Measurements from ENCODE around the gene RHBDL1. TPM values are rescaled to one million over a fixed set of nuclear protein-coding genes. Genes with fewer than 3 reads are reported as not detected.

The RHBDL1 gene
- total RNA-seq = 2.1 TPM
- long read RNA-seq, partial matches to known transcripts = 1 of 4 reads
- long read RNA-seq, other reads (novel, unspliced or antisense) = 1 of 4 reads

DNA sequence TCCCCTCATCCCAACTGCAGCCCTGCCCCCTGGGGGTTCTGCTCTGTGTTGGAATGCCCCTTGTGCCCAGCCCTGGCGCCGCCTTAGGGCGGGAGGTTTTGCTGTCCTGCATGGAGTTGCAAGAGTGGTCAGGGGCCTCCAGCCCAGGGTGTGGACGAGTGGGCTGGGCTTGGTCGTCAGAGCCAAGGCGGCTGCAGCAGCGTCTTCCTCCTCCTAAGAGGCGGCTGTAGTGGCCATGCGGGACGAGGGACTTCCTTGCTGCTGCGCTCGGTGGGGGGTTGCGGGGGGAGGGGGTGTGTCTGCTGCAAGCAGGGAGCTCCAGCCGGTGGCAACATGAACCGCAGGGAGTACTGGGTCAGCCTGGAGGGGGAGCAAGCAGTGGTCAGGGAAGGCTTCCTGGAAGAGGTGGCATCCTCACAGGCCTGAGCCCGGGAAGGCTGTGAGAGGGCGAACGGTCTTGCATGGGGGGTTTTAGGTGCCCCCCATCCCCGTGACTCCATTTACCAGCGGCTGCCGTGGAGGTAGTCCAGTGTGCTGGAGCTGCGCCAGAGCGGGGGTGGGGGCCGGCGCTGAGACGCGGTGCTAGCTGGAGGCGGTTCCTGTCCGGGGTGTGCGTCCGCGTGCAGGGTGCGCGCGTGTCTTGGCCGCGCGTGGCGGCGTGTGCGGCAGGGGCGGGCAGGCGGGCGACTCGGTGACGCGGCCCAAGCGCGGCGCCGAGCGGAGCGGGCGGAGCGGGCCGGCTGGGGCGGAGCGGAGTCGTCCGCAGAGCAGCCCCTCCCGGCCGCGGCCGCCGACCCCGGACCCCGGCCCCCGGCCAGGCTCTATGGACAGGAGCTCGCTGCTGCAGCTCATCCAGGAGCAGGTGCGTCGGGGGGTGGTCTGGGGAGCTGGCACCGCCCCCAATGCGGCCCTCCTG, at the start of gene RHBDL1:
RHBDL1 (plus strand) TSS at position 704 of the 916 bp plus-strand sequence; CDS start at position 824, 120 bp downstream.
- no peak for DNase-seq (ENCODE audit: missing footprints)
- intact Hi-C loops (cut with DNase I) = no loop called here
- ATAC-seq = no peak

DNA sequence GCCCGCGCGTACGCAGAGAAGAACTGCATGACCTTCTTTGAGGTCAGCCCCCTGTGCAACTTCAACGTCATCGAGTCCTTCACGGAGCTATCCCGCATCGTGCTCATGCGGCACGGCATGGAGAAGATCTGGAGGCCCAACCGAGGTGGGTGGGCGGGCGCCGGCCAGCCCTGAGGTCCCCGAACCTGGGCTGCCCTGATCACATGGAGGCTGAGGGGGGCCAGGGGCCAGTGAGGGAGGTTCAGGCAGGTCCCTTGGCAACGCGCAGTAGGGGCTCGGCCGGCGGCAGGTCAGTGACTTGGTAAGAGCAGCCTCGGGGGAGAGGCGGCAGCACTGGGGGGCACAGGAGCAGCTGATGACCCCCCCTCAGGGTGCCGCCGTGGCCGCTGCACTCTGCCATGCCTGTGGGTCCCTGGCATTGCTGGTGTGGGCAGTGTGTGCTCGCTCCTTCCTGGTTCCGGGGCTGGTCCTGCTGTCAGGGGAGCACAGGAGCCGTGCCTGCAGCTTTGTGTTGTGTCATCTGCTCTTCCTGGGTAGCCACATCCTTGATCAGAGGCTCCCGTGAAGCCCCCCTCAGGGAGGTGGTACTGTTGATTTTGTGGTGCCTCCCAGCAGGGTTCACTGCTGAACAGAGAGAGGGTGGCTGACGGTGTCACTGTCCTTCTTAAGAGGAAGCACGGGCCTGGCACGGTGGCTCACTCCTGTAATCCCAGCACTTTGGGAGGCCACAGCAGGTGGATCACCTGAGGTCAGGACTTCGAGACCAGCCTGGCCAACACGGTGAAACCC, 49.3 kb upstream of the RHBDL1 start:
- DNase-seq (ENCODE audit: missing footprints) = peak; percentile 68
- ATAC-seq = no peak
- intact Hi-C loops (cut with DNase I) = no loop called here

DNA sequence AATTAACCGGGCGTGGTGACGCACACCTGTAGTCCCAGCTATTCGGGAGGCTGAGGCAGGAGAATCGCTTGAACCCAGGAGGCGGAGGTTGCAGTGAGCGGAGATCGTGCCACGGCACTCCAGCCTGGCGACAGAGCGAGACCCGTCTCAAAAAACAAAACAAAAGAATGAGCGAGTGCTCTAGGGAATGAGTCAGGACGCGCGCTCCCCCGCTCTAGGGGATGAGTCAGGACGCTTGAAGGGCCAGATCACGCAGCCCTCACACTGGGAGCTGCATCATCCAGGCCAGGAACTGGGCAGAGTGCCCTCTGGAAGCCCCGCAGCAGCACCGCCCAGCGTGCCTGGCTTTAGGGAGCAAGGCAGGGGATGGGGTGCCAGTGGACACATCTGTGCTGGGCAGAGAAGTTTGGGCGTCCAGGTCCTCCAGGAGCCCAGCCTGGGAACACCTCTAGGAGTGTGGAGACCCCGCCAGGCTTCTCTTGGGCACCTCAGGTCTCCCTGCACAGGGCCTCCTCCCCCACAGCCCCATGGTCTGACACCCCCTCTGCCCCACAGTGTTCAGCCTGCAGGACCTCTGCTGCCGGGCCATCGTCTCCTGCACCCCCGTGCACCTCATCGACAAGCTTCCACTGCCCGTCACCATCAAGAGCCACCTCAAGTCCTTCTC, 48.6 kb upstream of the RHBDL1 start:
- ATAC-seq (no peak), DNase-seq (ENCODE audit: missing footprints) (peak; percentile 65)
- intact Hi-C loops (cut with DNase I) = no loop called here

DNA sequence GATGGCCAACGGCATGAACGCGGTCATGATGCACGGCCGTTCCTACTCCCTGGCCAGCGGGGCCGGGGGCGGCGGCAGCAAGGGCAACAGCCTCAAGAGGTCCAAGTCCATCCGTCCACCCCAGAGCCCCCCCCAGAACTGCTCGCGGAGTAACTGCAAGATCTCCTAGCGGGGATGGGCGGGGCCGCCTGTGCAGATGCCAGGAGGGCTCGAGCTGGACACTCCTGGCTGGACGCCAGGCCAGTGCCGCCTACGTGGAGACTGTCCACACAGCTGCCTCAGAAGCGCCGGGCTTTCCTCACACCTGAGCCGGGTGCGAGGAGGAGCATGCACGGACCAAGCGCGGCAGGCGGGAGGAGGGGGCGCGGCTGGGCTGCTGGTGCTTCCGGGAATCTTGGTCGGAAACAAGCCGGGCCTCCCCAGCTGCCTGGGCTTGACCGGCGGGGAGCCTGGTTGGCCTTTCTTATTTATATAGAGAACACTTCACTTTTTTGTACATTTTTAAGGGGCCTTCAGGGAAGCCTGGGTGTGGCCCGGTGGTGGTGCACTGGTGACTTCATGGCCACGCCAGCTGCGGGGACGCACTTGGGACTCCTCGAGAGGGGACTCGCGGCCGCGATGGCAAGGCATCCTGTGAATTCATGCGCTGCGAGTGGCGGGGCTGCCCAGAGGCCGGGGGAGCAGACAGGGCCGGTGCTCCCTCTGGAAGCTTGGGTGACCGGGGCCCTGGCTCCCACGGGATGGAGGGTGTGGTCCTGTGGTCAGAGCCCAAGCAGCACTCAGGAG, 47.8 kb upstream of the RHBDL1 start:
- DNase-seq (ENCODE audit: missing footprints) = peak; percentile 66
- intact Hi-C loops (cut with DNase I) = no loop called here
- no peak for ATAC-seq

DNA sequence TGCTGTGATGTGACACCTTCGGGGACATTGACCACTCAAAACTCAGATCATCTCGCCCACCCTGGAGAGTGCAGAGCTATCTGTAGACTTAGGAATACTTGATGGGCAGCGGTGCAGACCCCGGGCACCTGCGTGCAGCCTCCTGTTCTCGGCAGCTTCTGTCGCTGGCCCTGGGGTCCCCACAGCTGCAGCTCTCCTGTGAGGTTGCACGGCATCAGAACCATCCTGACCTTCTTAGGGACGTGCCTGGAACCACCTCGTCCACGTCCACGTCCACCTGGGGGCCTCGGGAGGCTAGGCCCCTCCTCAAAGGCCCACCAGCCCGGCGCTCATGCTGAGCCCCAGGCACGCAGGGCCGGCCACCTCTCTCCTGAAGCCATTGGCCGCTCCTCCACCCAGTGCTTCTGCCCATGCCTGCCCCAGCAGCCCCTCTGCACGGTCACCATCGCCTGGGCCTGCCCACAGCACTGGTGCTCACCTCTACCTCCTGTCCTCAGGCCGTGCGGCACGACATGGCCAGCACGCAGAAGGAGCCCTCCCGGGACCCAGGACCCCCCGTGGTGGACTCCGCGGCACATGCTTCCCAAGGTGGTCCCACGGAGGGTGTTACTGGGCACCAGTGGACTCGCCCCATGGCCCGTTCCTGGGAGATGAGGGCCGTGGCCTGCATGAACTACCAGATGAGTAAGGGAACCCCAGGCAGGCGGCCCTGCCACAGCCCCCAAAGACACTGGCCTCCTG, 47.0 kb upstream of the RHBDL1 start:
- ATAC-seq (no peak), DNase-seq (ENCODE audit: missing footprints) (peak; percentile 62)
- intact Hi-C loops (cut with DNase I) = no loop called here

DNA sequence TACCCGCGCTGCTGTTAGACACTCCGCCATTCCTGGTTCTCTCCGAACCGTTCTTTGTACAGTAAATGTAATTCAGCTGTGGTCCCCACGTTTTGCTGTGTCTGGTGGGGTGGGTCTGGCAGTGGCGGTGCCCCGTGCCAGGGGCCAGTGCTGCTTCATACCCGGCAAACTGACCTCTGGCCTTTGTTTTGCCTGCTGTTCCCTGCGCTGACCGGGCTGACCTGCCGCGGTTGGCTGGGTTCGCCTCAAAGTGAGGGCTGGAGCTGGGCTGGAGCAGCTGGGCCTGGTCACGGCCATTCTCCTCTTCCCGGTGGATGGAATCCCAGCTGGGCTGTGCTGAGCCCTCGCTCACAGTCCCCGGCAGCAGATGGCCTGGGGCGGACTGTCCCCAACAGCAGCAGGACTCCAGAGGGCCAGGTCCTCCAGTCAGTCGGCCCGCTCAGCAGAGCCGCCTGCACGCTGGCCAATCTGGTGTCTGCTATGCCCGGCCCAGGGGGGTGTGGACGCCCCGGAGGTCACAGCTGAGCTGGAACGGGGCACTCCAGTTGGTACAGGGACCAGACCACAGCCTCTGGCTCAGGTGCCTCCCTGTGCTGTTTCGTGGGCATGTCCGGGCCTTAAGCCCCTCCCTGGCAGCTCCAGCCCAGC, 46.2 kb upstream of the RHBDL1 start:
- DNase-seq (ENCODE audit: missing footprints) = peak; percentile 43
- ATAC-seq = peak; percentile 14
- intact Hi-C loops (cut with DNase I) = no loop called here

DNA sequence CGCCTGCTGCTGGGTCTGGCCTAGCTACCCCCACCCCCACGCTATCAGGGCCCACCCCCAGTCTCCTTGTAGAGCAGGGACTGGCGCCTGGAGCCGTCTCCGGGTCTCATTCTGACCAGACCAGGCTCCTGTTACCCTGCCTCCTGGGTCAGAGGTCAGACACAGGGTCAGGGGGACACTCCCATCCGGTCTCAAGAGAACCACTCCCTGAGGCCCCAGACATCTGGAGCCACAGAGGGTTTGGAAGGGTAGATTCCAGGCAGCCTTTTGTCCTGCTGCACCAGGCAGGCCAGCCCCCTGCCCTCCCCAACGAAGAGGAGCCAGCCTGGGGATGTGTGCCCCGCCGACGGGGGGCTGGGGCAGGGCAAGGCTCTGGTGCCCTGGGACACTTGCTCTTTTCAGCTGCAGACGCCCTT, 45.6 kb upstream of the RHBDL1 start:
- ATAC-seq (peak; percentile 2), DNase-seq (ENCODE audit: missing footprints) (no peak)
- intact Hi-C loops (cut with DNase I) = no loop called here

DNA sequence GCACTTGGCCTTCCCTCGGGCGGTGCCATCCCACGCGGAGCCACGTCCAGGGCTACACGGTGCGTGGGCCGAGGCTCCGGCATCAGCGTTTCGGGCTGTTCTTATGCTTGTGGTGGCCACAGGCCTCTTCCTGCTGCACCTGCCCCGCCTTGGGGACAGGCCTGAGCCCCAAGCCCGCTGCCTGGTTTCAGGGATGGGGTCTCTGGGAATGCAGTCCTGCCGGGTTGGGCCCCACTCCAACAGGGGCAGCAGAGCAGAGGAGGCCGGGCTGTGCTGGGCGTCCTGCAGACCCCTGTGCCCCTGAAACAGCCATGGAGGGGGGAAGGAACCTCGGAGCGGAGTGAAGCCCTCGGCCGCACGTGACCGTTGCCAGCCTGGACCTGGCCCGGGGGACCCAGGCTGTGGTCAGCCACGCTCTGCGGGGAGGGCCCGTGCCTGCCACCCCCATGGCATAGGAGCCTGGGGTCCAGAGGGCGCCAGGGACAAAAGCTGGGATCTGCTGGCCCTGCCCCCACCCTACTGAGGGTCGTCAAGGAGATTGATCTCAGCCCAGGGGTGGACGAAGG, 45.1 kb upstream of the RHBDL1 start:
- ATAC-seq (no peak), DNase-seq (ENCODE audit: missing footprints) (peak; percentile 64)
- intact Hi-C loops (cut with DNase I) = no loop called here

DNA sequence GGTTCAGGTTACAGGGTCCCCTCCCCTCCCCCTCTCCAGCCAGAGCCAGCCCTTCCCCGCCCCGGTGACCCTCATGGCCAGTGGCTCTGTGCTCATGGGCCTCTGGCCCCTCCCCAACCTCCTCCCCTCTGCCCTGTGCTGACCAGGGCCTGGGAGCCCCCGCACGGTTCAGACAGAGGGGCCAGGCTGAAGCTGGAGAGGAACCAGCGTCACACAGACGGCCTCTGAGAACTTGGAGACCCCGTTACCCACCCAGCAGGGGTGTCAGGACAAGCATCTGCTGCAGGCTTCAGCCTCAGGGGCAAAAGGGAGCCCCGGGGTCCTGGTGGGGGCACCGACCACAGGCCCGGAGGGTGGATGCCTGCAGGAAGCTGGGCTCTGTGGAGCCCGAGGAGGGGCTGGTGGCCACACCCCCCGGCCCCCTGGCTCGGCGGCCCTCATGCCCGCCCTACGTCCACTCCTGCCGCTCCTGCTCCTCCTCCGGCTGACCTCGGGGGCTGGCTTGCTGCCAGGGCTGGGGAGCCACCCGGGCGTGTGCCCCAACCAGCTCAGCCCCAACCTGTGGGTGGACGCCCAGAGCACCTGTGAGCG, 44.6 kb upstream of the RHBDL1 start, which contains the start of gene WFIKKN1:
WFIKKN1 (plus strand) TSS at position 171 of the 591 bp plus-strand sequence; CDS start at position 440, 269 bp downstream.
- ATAC-seq (no peak), DNase-seq (ENCODE audit: missing footprints) (no peak)
- intact Hi-C loops (cut with DNase I) = no loop called here

DNA sequence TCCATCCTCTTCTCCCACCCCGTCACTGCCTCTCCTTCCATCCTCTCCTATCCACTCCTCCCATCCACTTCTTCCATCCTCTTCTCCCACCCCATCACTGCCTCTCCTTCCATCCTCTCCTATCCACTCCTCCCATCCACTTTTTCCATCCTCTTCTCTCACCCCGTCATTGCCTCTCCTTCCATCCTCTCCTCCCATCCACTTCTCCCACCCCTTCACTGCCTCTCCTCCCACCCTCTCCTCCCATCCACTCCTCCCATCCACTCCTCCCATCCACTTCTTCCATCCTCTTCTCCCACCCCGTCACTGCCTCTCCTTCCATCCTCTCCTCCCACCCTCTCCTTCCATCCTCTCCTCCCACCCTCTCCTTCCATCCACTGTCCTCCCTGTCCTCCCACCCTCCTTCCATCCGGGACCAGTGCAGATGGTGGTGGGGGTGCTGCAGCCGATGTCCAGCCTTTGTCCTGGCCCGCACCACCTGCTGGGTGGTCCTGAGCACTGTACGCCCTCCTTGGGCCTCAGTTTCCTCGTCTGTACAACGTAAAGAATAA, 43.6 kb upstream of the RHBDL1 start:
- intact Hi-C loops (cut with DNase I) = no loop called here
- DNase-seq (ENCODE audit: missing footprints) = no peak
- no peak for ATAC-seq

DNA sequence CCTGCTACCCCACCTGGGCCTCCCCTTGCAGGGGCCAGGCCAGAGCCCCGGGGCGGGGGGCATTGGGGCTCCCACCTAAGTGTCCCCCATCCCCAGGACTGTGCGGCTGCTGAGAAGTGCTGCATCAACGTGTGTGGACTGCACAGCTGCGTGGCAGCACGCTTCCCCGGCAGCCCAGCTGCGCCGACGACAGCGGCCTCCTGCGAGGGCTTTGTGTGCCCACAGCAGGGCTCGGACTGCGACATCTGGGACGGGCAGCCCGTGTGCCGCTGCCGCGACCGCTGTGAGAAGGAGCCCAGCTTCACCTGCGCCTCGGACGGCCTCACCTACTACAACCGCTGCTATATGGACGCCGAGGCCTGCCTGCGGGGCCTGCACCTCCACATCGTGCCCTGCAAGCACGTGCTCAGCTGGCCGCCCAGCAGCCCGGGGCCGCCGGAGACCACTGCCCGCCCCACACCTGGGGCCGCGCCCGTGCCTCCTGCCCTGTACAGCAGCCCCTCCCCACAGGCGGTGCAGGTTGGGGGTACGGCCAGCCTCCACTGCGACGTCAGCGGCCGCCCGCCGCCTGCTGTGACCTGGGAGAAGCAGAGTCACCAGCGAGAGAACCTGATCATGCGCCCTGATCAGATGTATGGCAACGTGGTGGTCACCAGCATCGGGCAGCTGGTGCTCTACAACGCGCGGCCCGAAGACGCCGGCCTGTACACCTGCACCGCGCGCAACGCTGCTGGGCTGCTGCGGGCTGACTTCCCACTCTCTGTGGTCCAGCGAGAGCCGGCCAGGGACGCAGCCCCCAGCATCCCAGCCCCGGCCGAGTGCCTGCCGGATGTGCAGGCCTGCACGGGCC, 42.8 kb upstream of the RHBDL1 start:
- ATAC-seq (no peak), DNase-seq (ENCODE audit: missing footprints) (no peak)
- intact Hi-C loops (cut with DNase I) = no loop called here

DNA sequence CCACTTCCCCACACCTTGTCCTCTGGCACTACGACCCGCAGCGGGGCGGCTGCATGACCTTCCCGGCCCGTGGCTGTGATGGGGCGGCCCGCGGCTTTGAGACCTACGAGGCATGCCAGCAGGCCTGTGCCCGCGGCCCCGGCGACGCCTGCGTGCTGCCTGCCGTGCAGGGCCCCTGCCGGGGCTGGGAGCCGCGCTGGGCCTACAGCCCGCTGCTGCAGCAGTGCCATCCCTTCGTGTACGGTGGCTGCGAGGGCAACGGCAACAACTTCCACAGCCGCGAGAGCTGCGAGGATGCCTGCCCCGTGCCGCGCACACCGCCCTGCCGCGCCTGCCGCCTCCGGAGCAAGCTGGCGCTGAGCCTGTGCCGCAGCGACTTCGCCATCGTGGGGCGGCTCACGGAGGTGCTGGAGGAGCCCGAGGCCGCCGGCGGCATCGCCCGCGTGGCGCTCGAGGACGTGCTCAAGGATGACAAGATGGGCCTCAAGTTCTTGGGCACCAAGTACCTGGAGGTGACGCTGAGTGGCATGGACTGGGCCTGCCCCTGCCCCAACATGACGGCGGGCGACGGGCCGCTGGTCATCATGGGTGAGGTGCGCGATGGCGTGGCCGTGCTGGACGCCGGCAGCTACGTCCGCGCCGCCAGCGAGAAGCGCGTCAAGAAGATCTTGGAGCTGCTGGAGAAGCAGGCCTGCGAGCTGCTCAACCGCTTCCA, 42.0 kb upstream of the RHBDL1 start:
- ATAC-seq (no peak), DNase-seq (ENCODE audit: missing footprints) (no peak)
- intact Hi-C loops (cut with DNase I) = no loop called here

DNA sequence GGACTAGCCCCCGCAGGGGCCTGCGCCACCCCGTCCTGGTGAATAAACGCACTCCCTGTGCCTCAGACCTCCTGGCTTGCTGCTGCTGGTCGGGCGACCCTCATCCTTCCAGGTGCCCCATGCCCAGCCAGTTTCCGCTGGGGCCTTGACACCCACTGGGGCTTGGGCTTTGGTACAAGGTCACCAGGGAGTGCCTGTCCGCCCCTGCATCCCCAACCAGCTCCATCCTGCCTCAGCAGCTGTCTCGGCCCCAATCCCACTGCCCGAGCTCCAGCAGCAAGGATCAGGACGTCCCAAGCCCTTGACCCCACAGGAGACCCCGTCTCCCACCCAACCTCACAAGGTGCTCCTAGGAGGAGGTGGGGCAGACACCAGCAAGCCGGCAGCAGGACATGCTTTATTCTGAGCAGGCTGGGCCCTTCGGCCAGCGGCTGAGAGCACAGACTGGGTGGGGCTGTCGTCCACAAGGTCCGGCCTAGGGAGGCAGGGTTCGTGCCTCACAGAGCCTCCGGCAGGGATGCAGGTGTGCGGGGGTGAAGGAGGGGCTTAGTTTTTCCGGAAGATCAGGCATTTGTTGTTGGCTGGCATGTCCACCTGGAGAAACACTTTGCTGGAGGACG, 41.3 kb upstream of the RHBDL1 start:
- intact Hi-C loops (cut with DNase I) = no loop called here
- ATAC-seq (no peak), DNase-seq (ENCODE audit: missing footprints) (no peak)

DNA sequence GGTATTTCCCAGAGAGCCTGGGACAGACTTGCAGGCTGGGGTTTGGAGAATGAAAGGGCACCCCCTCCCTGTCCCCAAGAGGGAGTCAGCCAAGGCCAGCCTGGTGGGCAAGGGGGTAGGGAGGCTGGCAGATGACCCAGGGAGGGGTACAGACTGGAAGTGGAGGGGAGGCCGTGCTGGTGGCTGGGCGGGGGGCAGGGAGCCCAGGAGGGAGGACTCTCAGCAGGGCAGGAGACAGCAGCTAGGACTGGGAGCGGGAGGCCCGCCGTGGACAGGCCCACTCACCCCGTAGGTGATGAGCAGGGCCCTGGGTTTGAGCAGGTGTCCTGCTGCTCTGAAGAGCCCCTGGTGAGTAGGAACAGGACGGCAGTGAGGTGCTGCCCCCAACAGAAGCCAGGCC, 40.5 kb upstream of the RHBDL1 start:
- DNase-seq (ENCODE audit: missing footprints) (no peak), ATAC-seq (no peak)
- intact Hi-C loops (cut with DNase I) = no loop called here
